ENCODE measurements around the gene CDC73. TPM values are rescaled to one million over a fixed set of nuclear protein-coding genes. Genes with fewer than 3 reads are reported as not detected.

CDC73 gene
- total and polyA plus RNA-seq, 9 of the 15 experiments (the other 6 are each of a cell fraction or from before 2014, with no cell fraction given) = 19.0 to 61.7 (median 30.1) TPM

- TF ChIP-seq ZNF280B (CRISPR knock-in tag; IDR thresholded peaks at IDR 0.05) (no peak), CEBPG (CRISPR knock-in tag; IDR thresholded peaks at IDR 0.05) (no peak; the same call in 1 of the 2 replicates), CEBPG (tag; conservative IDR thresholded peaks at IDR 0.05 in 1 of 2, IDR thresholded peaks at IDR 0.05 in 1 of 2) (peak in 1 of 2 experiments; percentile 18; a peak in 1 of 4 replicates), TAF1 (IDR thresholded peaks at IDR 0.05; ENCODE audit: control insufficient read depth, extremely low read depth, insufficient read depth, low read length, severe bottlenecking) (peak; percentile 82), NONO (IDR thresholded peaks at IDR 0.05; ENCODE audit: low read depth in 2 of 2, low read length in 1 of 2) (peak; percentile 47 to 93; a peak in 2 of 4 replicates), EP300 (IDR thresholded peaks at IDR 0.05; ENCODE audit: low read length) (peak; percentile 53; the same call in 1 of the 2 replicates), ZNF212 (CRISPR knock-in tag; IDR thresholded peaks at IDR 0.05) (no peak), GABPA (tag; conservative IDR thresholded peaks at IDR 0.05; ENCODE audit: low read depth) (peak; percentile 38; the same call in 1 of the 2 replicates), KDM1A (IDR thresholded peaks at IDR 0.05) (peak in 1 of 2 experiments; percentile 45; a peak in 1 of 4 replicates), ZNF408 (CRISPR knock-in tag; IDR thresholded peaks at IDR 0.05; ENCODE audit: low read depth) (no peak), ZNF589 (CRISPR knock-in tag; IDR thresholded peaks at IDR 0.05; ENCODE audit: low read depth) (peak; percentile 49; the same call in 1 of the 2 replicates), NFRKB (IDR thresholded peaks at IDR 0.05; ENCODE audit: low read depth) (peak; percentile 99), YY1 (IDR thresholded peaks at IDR 0.05; ENCODE audit: borderline replicate concordance in 1 of 3, control insufficient read depth in 1 of 3, extremely low read depth in 1 of 3, insufficient read depth in 3 of 3, insufficient read length in 1 of 3, insufficient replicate concordance in 2 of 3, low read depth in 1 of 3, low read length in 2 of 3) (peak; percentile 78 to 94 (median 87)), BDP1 (IDR thresholded peaks at IDR 0.05; ENCODE audit: insufficient read depth, insufficient read length) (no peak), MBD2 (IDR thresholded peaks at IDR 0.05; ENCODE audit: borderline replicate concordance, low read depth) (peak; percentile 83; the same call in 1 of the 2 replicates), HNRNPK (IDR thresholded peaks at IDR 0.05; ENCODE audit: low read depth, low read length, poor library complexity, severe bottlenecking) (peak; percentile 72)
- TF ChIP-seq, protein P1, sequence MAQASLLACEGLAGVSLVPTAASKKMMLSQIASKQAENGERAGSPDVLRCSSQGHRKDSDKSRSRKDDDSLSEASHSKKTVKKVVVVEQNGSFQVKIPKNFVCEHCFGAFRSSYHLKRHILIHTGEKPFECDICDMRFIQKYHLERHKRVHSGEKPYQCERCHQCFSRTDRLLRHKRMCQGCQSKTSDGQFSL (CRISPR knock-in tag; IDR thresholded peaks at IDR 0.05) = peak; percentile 99
- TF ChIP-seq, protein P1 (tag; IDR thresholded peaks at IDR 0.05) = peak in 1 of 2 experiments; percentile 92; a peak in 2 of 4 replicates
- TF ChIP-seq, protein P2, sequence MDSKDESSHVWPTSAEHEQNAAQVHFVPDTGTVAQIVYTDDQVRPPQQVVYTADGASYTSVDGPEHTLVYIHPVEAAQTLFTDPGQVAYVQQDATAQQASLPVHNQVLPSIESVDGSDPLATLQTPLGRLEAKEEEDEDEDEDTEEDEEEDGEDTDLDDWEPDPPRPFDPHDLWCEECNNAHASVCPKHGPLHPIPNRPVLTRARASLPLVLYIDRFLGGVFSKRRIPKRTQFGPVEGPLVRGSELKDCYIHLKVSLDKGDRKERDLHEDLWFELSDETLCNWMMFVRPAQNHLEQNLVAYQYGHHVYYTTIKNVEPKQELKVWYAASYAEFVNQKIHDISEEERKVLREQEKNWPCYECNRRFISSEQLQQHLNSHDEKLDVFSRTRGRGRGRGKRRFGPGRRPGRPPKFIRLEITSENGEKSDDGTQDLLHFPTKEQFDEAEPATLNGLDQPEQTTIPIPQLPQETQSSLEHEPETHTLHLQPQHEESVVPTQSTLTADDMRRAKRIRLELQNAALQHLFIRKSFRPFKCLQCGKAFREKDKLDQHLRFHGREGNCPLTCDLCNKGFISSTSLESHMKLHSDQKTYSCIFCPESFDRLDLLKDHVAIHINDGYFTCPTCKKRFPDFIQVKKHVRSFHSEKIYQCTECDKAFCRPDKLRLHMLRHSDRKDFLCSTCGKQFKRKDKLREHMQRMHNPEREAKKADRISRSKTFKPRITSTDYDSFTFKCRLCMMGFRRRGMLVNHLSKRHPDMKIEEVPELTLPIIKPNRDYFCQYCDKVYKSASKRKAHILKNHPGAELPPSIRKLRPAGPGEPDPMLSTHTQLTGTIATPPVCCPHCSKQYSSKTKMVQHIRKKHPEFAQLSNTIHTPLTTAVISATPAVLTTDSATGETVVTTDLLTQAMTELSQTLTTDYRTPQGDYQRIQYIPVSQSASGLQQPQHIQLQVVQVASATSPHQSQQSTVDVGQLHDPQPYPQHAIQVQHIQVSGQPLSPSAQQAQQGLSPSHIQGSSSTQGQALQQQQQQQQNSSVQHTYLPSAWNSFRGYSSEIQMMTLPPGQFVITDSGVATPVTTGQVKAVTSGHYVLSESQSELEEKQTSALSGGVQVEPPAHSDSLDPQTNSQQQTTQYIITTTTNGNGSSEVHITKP (IDR thresholded peaks at IDR 0.05; ENCODE audit: partially characterized antibody) = peak; percentile 73
These were observed at the start of gene CDC73 (continued) for GRCh38 chr1:193121616-193122593.
